Hepatocyte (in vitro differentiated cells): ENCODE data around the gene ZNF664.

ENCODE experiments used
- EZH2 ChIP-seq: fragments of 200-600 bp; sonication (generic); IDR thresholded peaks from 2 replicates; pipeline ENCODE4 v1.6.1; 2016; ENCODE audit warnings: antibody characterized with exemption, mild to moderate bottlenecking, borderline replicate concordance
- TF ChIP-seq, protein P1 (sequence below): fragments of 200-600 bp; sonication (generic); IDR thresholded peaks from 2 replicates; pipeline ENCODE4 v1.5.1; 2016; ENCODE audit warnings: antibody characterized with exemption, mild to moderate bottlenecking; ENCODE audit not compliant: poor library complexity

DNA sequence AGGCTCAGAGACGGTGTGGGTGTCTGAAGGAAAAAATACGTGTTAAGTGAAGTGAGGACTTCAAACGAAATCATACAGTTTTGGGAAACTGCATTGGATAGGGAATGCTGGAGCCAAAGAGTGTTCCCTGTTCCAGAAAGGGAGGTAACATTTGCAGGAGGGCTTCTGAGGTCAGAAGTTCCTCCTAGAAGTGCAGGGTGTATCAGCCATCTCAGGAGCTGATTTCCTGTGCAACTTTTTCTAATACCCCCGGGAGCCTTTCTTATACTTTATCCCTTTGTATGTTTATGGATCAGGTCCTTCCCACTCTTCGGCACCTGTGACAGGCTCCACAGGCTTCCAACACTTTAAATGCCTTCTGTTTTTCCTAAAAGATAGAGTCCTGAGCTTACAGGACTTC is 24.9 kb downstream of the ZNF664 start:
- TF ChIP-seq, protein P1, sequence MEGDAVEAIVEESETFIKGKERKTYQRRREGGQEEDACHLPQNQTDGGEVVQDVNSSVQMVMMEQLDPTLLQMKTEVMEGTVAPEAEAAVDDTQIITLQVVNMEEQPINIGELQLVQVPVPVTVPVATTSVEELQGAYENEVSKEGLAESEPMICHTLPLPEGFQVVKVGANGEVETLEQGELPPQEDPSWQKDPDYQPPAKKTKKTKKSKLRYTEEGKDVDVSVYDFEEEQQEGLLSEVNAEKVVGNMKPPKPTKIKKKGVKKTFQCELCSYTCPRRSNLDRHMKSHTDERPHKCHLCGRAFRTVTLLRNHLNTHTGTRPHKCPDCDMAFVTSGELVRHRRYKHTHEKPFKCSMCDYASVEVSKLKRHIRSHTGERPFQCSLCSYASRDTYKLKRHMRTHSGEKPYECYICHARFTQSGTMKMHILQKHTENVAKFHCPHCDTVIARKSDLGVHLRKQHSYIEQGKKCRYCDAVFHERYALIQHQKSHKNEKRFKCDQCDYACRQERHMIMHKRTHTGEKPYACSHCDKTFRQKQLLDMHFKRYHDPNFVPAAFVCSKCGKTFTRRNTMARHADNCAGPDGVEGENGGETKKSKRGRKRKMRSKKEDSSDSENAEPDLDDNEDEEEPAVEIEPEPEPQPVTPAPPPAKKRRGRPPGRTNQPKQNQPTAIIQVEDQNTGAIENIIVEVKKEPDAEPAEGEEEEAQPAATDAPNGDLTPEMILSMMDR, result no peak
- no peak for TF ChIP-seq EZH2
